ENCODE results near the gene ALG14.
A peak's percentile ranks its signal among the peaks of the same experiment; 100 is the strongest.

The ALG14 gene

DNA sequence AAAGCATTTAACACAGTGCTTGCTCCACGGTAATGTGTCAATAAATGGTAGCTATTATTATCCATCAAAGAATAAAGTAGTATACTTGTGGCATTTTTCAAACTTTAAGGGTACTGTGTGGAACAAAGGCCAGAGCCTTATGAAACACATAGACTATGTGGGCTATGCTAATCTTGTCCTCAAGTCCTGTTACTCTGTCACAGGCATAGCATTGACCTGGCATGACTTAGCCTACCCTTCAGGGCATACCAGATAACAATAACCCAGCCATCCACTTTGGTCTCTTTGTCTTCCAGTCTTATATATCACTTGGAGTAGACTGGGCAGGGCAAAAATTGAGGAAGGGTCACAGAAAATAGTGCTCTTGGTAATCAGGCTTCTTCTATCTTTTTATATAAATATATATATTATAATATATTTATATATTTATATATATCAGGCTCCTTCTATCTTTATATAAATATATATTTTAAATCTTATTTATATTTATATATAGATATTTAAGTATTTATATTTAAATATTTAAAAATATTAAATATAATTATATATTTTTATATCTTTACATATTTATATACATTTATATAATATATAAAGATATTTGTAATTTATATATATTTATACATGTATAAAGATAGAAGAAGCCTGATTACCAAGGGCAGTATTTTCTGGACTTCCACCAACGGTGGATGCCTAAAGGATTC is 79.7 kb downstream of the ALG14 start:
- Mint-ChIP-seq H3K4me3 (no peak overlapping the region), H3K27ac (no peak overlapping the region), H3K36me3 (peaks cover 2% of the 10 kb centered on the region), H3K9me3 (no peaks in the 10 kb centered on the region), H3K4me1 (peaks cover 18% of the 10 kb centered on the region), H3K27me3 (no peaks in the 10 kb centered on the region)

DNA sequence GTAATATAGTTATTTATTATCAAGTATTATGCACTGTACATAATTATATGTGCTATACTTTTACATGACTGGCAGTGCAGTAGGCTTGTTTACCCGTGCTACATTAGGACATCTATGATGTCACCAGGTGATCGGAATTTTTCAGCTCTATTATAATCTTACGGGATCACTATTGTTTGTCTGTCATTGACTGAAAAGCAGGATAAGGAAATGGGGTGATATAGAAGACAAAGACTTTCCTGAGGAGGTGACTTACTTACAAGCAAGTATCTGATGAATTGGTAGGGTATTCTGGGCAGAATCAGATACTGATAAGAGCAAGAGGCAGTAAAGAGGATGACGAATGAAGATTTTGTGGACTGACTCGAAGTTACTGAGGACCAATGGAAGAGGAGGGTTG is 80.6 kb downstream of the ALG14 start:
- Mint-ChIP-seq H3K27me3 (no peaks in the 10 kb centered on the region), H3K4me3 (no peak overlapping the region), H3K9me3 (no peaks in the 10 kb centered on the region), H3K4me1 (peaks cover 18% of the 10 kb centered on the region), H3K36me3 (peaks cover 2% of the 10 kb centered on the region), H3K27ac (no peak overlapping the region)

DNA sequence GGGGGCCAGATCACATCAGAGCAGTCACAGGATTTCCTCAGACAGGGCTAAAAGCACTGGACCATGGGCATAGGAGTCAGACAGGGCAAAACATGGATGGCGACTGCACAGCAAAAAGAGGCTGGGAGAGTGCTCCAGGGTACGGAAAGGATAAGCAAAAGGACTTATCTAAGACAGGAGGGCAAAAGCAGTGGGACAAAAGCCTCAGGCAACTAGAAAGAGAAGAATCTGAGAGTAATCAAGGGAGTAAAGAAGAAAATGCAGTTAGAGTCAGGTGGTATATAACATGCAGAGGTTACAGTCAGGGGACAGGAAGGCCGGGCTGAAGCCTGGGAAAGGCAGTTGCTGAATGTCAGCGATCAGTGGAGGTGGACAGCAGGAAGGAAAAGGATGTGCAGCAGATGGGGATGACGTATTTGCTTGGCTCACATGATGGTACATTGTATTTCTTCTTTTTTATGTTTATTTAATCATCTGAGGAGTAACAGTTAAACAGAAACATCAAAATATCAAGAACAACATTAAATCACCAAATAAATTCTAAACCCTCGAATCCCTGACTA is 82.8 kb downstream of the ALG14 start:
- no peak overlapping the region for H3K27ac Mint-ChIP-seq
- H3K4me3 Mint-ChIP-seq = no peak overlapping the region
- peaks cover 11% of the 10 kb centered on the region for H3K4me1 Mint-ChIP-seq
- H3K27me3 Mint-ChIP-seq = no peaks in the 10 kb centered on the region
- peaks cover 2% of the 10 kb centered on the region for H3K36me3 Mint-ChIP-seq
- no peaks in the 10 kb centered on the region for H3K9me3 Mint-ChIP-seq

DNA sequence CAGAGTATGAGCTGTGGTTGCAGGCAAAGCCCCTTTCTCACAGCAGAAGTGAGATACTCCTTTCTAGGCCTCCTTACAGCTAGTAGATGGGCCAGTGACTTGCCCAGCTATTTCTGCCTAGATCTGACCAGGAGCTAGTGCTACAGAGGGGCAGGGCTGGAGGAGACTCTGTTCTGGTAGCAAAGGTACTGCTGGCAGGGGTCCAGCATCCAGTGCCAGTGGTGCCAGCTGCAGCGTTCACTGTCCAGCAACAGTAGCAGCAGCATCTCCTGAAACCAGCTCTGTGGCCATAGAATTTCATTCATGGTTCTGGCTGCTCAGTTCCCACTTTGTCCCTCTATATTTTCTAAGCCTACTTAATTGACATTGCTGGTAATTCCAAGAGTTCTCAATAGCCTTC is 83.4 kb downstream of the ALG14 start:
- peaks cover 5% of the 10 kb centered on the region for H3K4me1 Mint-ChIP-seq
- H3K9me3 Mint-ChIP-seq = no peaks in the 10 kb centered on the region
- H3K27ac Mint-ChIP-seq = no peak overlapping the region
- H3K4me3 Mint-ChIP-seq = no peak overlapping the region
- H3K27me3 Mint-ChIP-seq = no peaks in the 10 kb centered on the region
- peaks cover 2% of the 10 kb centered on the region for H3K36me3 Mint-ChIP-seq

DNA sequence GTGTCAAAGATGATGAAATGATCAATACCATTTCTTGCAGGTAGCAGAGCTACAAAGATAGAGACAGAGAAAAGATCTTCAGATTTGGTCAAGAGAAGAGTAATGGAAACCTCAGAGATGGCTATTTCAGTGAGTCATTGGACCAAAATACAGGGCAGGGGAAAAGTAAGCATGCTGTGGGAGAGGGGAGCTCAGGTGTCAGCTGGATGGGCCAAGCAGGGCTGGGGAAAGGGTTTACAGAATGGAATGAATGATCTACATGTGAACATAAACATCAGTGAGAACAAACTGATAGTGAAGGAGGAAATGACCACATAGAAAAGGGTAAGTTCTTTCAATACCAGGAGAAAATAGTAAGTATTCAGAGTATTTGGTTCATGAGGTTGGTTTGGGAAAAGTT is 84.4 kb downstream of the ALG14 start:
- no peaks in the 10 kb centered on the region for H3K4me1 Mint-ChIP-seq
- no peaks in the 10 kb centered on the region for H3K27me3 Mint-ChIP-seq
- H3K27ac Mint-ChIP-seq = no peak overlapping the region
- no peaks in the 10 kb centered on the region for H3K9me3 Mint-ChIP-seq
- H3K4me3 Mint-ChIP-seq = no peak overlapping the region
- no peaks in the 10 kb centered on the region for H3K36me3 Mint-ChIP-seq

DNA sequence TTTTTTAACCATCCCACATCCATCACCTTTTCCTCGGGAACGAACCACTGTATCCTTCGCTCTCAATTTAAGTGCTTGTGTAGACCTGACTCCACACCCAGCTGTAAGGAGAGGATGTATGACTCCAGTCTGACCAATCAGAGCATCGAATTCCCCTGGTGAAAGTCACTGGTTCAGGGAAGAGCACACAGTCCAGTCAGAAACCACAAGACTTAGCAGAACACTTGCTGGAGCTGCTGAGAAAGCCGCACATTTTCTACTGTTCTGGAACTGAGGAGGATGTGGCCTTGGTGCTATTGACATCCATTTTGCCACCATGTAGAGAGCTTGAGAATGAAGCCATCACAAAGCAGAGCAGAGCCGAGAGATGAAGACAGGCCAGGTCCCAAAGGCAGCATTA is 86.0 kb downstream of the ALG14 start:
- no peak overlapping the region for H3K27ac Mint-ChIP-seq
- no peak overlapping the region for H3K4me3 Mint-ChIP-seq
- no peaks in the 10 kb centered on the region for H3K27me3 Mint-ChIP-seq
- H3K36me3 Mint-ChIP-seq = no peaks in the 10 kb centered on the region
- H3K9me3 Mint-ChIP-seq = no peaks in the 10 kb centered on the region
- no peaks in the 10 kb centered on the region for H3K4me1 Mint-ChIP-seq

DNA sequence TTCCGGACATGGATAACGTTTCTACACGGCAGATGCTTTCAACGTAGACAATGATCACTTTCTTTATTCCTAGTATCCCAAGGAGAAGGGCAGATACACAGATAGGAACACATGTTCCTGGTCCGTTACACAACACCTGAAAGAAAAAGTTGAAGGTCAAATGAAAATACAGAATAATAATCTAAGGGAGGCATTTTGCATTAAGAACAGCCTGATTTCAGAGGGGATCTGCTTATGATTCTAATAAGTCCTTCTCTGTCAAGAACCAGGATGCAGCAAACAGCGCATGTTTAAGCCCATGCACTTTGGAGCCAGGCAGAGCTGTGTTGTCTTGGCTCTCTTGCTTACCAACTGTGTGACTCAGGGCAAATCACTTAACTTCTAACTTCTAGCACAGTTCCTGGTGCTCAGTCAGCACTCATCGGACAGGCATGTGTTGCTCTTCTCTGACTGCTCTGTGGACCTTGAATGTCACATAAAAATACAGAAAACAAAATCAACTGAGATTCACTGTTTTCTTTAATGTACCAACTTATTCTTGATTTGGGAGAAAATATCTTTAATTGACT is 89.5 kb downstream of the ALG14 start:
- Mint-ChIP-seq H3K27ac (no peak overlapping the region), H3K27me3 (no peaks in the 10 kb centered on the region), H3K36me3 (no peaks in the 10 kb centered on the region), H3K4me1 (peaks cover 13% of the 10 kb centered on the region), H3K4me3 (no peak overlapping the region), H3K9me3 (no peaks in the 10 kb centered on the region)

DNA sequence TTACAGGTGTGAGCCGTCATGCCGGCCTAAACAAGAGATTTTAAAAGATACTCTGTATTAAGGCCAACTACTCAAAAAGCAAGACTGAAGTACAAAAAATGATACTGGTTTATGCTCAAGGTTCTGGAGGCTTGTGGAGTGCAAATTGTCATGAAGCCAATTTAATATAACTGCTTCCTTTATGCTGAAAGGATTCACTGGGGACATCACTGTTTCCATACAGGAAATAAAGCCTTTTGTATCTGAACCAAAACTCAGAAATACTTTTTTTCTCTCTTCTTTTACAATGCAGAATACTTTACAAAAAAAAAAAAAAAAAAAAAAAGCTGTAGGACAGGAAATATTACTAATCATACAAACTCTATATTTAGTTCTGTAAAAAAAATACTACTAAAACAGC is 90.4 kb downstream of the ALG14 start:
- Mint-ChIP-seq H3K4me1 (peaks cover 13% of the 10 kb centered on the region), H3K9me3 (no peaks in the 10 kb centered on the region), H3K27ac (no peak overlapping the region), H3K36me3 (no peaks in the 10 kb centered on the region), H3K27me3 (no peaks in the 10 kb centered on the region), H3K4me3 (no peak overlapping the region)

DNA sequence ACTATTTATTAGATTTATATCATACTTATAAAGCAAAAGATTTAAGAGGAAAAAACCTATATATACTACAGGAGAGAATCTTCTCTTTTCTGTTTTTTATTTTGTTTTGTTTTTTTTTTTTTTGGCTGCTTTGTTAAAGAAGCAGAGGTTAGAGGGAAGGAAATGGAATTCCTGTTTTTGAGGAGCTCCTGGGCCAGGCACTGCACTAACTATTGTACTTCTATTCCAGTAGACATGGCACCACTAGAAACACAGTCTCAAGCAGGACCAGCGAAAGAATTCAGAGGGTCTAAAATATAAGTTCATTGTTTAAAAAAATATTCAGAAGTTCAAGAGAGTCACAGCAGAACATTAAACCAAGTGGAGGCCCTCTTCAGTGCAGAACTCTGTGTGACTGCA is 91.2 kb downstream of the ALG14 start:
- no peak overlapping the region for H3K27ac Mint-ChIP-seq
- no peaks in the 10 kb centered on the region for H3K36me3 Mint-ChIP-seq
- H3K27me3 Mint-ChIP-seq = no peaks in the 10 kb centered on the region
- H3K9me3 Mint-ChIP-seq = no peaks in the 10 kb centered on the region
- H3K4me3 Mint-ChIP-seq = no peak overlapping the region
- H3K4me1 Mint-ChIP-seq = peaks cover 13% of the 10 kb centered on the region

DNA sequence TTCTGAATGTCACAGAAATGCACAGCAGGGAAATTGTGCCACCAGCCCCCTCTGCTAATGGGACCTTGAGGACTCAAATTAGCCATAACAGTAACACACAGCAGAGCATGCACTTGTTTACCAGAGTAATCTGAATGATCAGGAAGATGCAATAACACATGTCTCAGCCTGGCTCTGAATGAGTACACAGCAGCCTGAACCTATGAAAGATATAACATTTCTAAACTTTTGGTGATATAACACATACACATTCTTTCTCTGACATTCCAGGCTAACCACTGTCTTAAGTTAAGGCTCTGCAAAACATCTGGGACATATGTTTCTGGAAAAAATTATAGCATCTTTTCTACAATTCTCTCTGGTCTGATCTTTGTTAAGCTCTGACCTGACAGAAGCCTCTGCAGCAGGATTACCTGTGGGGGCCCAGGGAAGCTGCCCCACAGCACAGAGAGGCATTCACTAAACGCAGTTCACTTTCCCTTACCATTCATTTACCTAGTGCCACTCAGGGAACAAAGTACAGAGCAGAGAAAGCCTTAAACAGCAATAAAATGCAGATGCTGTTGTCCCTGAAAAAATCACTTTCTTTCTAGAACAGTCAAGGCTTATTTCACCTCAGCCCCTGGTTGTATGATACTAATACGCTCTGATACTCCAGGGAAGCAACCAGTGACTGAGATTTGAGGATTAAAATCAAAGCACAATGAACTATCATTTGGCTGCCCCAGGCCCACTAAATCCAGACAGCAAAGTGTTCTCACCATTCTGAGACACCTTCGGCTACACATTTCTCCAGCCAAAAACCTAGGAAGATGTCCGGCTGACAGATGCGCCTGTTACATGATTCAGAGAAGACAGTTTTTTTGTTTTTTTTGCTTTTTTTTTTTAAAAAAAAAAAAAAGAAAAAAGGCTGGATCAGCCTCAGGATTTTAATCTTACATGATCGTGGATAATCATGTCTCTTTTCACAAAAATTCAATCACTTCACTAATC is 91.9 kb downstream of the ALG14 start:
- peaks cover 13% of the 10 kb centered on the region for H3K4me1 Mint-ChIP-seq
- H3K27me3 Mint-ChIP-seq = no peaks in the 10 kb centered on the region
- H3K4me3 Mint-ChIP-seq = no peak overlapping the region
- H3K9me3 Mint-ChIP-seq = no peaks in the 10 kb centered on the region
- no peaks in the 10 kb centered on the region for H3K36me3 Mint-ChIP-seq
- H3K27ac Mint-ChIP-seq = peak overlapping the region; percentile 12

DNA sequence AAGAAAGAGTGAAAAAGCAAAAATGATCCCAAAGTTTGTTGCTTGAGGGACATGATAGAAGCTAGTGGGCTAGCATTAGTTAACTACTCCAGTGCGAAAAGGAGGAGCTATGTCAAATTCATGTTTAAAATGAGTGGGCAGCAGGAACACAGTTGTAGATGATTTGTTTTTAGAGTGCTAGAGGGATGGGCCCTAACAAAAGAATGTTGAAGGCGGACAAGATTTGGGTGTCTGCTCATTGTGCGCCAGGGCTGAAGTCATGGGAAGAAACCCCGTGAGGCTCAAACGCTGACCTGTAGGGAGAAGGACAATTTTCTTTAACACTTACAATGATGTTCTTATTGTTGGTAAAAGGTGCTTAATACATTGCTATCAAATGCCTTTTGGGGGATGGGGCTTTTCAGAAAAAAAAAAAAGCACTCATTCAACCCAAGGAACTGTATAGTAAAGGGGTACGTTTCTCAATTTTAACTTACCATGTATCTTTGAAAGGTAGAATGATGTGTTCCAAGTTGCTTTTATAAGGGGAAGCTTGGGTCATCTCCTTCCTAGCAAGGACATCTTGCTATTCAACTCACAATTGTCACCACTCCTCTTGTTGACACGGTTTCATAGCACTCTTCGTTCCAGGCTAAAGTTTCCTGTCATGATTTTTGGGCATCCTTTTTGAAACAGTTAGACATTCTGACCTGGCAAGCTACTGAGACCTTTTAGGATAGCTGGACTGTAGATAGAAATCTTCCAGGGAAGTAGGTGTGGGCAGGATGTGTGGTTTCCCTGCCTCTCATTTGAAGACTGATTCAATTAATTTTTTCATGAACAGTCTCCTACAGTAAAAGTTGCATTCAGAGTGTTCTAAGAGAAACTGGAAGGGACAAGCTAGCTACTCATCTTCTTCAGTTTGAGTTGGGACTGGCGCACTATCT is 92.8 kb downstream of the ALG14 start:
- Mint-ChIP-seq H3K36me3 (no peaks in the 10 kb centered on the region), H3K27me3 (no peaks in the 10 kb centered on the region), H3K4me3 (no peak overlapping the region), H3K9me3 (no peaks in the 10 kb centered on the region), H3K27ac (no peak overlapping the region), H3K4me1 (peaks cover 13% of the 10 kb centered on the region)

DNA sequence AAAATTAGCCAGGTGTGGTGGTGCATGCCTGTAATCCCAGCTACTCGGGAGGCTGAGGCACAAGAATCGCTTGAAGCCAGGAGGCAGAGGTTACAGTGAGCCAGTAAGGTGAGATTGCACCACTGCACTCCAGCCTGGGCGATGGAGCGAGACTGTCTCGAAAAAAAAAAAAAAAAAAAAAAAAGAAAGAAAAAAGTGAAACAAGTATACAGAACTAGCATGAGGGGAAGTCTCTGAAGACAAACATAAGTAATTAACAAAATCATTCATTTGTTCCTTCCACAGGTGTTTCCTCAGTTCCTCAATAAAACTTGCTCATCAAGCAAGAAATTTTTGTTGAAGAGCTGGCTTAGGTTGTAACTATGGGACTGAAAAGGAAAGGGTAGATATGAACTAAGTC is 93.6 kb downstream of the ALG14 start:
- Mint-ChIP-seq H3K27ac (no peak overlapping the region), H3K4me1 (peaks cover 13% of the 10 kb centered on the region), H3K9me3 (no peaks in the 10 kb centered on the region), H3K27me3 (no peaks in the 10 kb centered on the region), H3K36me3 (no peaks in the 10 kb centered on the region), H3K4me3 (no peak overlapping the region)

DNA sequence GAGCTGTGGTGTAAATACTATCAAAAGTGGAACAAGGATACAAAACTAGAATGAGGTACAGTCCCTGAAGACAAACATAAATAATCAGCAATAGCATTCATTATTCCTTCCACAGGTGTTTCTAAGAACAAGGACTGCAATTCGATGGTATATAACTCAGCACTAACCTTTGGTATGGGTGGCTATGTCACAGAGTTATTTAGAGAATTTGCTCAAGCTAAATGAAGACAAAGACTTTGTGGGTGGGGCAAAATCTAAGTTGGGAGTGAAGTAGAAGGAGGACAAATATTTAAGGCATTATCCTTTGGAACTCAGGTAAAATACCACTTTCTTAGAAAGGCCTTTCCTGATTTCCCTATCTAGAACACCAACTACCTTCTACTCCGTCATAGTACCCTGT is 94.3 kb downstream of the ALG14 start:
- H3K36me3 Mint-ChIP-seq = no peaks in the 10 kb centered on the region
- H3K27ac Mint-ChIP-seq = no peak overlapping the region
- H3K4me3 Mint-ChIP-seq = no peak overlapping the region
- H3K9me3 Mint-ChIP-seq = no peaks in the 10 kb centered on the region
- no peaks in the 10 kb centered on the region for H3K27me3 Mint-ChIP-seq
- peaks cover 13% of the 10 kb centered on the region for H3K4me1 Mint-ChIP-seq

DNA sequence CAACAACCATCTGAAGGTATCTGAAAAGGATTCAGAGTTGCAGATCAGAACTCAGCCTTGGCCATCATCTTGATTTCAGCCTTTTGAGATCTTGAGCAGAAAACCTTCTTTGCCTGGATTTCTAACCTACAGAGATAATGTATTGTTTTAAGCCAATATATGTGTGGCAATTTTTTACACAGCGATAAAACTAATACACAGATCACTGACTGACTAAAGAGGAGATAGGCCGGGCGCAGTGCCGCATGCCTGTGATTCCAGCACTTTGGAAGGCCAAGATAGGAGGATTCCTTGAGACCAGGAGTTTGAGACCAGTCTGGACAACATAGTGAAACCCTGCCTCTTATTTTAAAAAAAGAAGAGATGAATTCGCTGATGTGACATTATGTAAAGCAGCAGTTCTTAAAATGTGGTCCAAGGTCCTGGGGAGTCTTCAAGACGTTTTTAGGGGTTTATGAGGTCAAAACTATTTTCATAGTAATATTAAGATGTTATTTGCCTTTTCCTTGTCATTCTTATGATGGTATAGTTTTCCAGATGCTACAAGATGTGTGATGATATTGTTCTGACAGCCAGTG is 95.7 kb downstream of the ALG14 start:
- no peaks in the 10 kb centered on the region for H3K27me3 Mint-ChIP-seq
- peaks cover 13% of the 10 kb centered on the region for H3K4me1 Mint-ChIP-seq
- no peak overlapping the region for H3K27ac Mint-ChIP-seq
- H3K4me3 Mint-ChIP-seq = no peak overlapping the region
- H3K9me3 Mint-ChIP-seq = no peaks in the 10 kb centered on the region
- no peaks in the 10 kb centered on the region for H3K36me3 Mint-ChIP-seq

DNA sequence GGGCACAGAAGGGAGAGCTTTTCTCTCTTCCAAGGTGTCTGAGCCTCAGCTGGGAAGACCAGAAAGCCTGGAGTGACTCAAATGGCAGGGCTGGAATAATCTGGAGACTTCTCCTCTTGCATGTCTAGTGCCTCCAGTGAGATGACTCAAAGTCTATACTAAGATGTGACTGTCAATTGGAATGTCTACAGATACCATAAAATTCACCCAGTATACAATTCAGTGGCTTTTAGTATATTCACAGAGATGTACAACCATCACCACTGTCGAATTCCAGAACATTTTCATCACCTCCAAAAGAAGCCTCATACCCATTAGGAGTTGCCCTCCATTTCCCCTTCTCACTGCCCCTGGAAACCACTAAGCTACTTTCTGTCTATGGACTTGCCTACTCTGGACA is 97.9 kb downstream of the ALG14 start:
- H3K9me3 Mint-ChIP-seq = no peaks in the 10 kb centered on the region
- H3K27ac Mint-ChIP-seq = no peak overlapping the region
- H3K36me3 Mint-ChIP-seq = no peaks in the 10 kb centered on the region
- H3K4me1 Mint-ChIP-seq = peaks cover 3% of the 10 kb centered on the region
- no peak overlapping the region for H3K4me3 Mint-ChIP-seq
- no peaks in the 10 kb centered on the region for H3K27me3 Mint-ChIP-seq
